Gastroesophageal sphincter (tissue), 4 donors: Measurements from ENCODE around the gene ETS1. TPM values are rescaled to one million over a fixed set of nuclear protein-coding genes. Genes with fewer than 3 reads are reported as not detected.

ENCODE experiments used
- ATAC-seq: fragments of 150-250 bp; one replicate; pipeline ENCODE4 v1.9.1; 2016; ENCODE audit warnings: mild to moderate bottlenecking, moderate library complexity
- H3K27ac ChIP-seq, 4 donors: fragments of 200-600 bp; sonication (generic) in 3 of 4; 1 replicate in 3 of 4; 2 replicates in 1 of 4; pipeline ENCODE4 v1.5.1; 2016 to 2019
- H3K27me3 ChIP-seq: fragments of 200-600 bp; sonication (generic); one replicate; pipeline ENCODE4 v1.5.1; 2019
- H3K36me3 ChIP-seq, 2 donors: fragments of 200-600 bp; sonication (generic); one replicate each; pipeline ENCODE4 v1.5.1; 2019; ENCODE audit warnings: control low read depth in 1 of 2
- H3K4me1 ChIP-seq, 3 donors: fragments of 200-600 bp; sonication (generic); 1 replicate in 2 of 3; 2 replicates in 1 of 3; pipeline ENCODE4 v1.5.1; 2016 to 2019; ENCODE audit warnings: control low read depth in 2 of 3
- H3K4me3 ChIP-seq, 2 donors: fragments of 200-600 bp; sonication (generic); one replicate each; pipeline ENCODE4 v1.5.1; 2019; ENCODE audit warnings: mild to moderate bottlenecking in 1 of 2, moderate library complexity in 1 of 2
- H3K9me3 ChIP-seq, 3 donors: fragments of 200-600 bp; sonication (generic); one replicate each; pipeline ENCODE4 v1.5.1; 2017 to 2019; ENCODE audit warnings: control low read depth in 2 of 3
- CTCF ChIP-seq, 4 experiments: fragments of 200-600 bp in 2 of 4; fragments of 450-650 bp in 2 of 4; sonication (generic) in 1 of 4; IDR thresholded peaks; one replicate each; pipeline ENCODE4 v1.5.1; 2017 to 2019; ENCODE audit warnings: antibody characterized with exemption in 4 of 4, mild to moderate bottlenecking in 2 of 4, moderate library complexity in 2 of 4
- EP300 ChIP-seq: sonication (generic); formaldehyde crosslinking; IDR thresholded peaks from one replicate; pipeline ENCODE4 v1.6.1; 2017; ENCODE audit warnings: antibody characterized with exemption, mild to moderate bottlenecking
- POLR2A ChIP-seq, 2 donors: fragments of 450-650 bp; IDR thresholded peaks; one replicate each; pipeline ENCODE4 v1.6.1; 2017; ENCODE audit warnings: antibody characterized with exemption in 2 of 2, mild to moderate bottlenecking in 2 of 2, moderate library complexity in 1 of 2
- POLR2AphosphoS5 ChIP-seq: sonication (generic); formaldehyde crosslinking; IDR thresholded peaks from one replicate; pipeline ENCODE4 v1.6.1; 2017; ENCODE audit warnings: antibody characterized with exemption
- WGBS, 2 donors: methylation state at CpG; one replicate each; pipeline ENCODE4 v1.1.5; 2018; ENCODE audit warnings: low coverage in 1 of 2; 5-methylcytosine and 5-hydroxymethylcytosine counted together
- total RNA-seq, 4 donors: library from RNA; depleted of rRNA; stranded (reverse); fragments of >200 nt; gene quantifications; one replicate each; pipeline ENCODE4 v1.1.0, GENCODE V29; 2016

Gene ETS1
- total RNA-seq, 4 donors from 2014 or later: 32.2 to 65.2 (median 51.0) TPM

GRCh38 chr11:128592454-128592853 is 5.1 kb upstream of the ETS1 start:
- Histone ChIP-seq H3K4me3 (no peak overlapping the region), H3K4me1 (no peaks in the 10 kb centered on the region), H3K36me3 (no peaks in the 10 kb centered on the region), H3K27ac (no peak overlapping the region), H3K9me3 (no peaks in the 10 kb centered on the region), H3K27me3 (peaks cover 10% of the 10 kb centered on the region)
- TF ChIP-seq EP300: no peak
- TF ChIP-seq POLR2A (IDR thresholded peaks at IDR 0.05): no peak
- TF ChIP-seq CTCF (IDR thresholded peaks at IDR 0.05): no peak
- no peak for TF ChIP-seq POLR2AphosphoS5
- ATAC-seq: no peak
- WGBS, 2 donors: 74 to 88% methylated on average over 3 to 7 of the region's 7 CpGs

DNA sequence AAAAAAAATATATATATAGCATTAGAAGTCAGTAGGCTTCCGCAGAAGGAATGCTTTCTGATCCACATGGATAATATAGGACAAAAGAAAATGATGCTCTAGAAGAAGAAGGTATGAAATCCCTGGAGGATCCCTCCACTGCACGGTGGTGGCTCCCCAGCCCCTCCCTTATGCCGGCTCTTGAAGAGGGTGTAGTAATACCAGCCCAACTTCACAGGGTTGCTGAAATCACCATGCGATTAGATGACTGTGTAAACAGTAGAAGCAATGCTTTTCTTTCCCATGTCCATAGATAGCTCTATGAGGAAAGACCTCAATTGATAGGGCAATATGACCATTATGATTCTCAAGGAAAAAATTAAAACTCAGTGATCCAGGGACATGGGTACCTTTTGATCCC is 3.2 kb upstream of the ETS1 start:
- TF ChIP-seq POLR2AphosphoS5 (no peak), EP300 (no peak), CTCF (IDR thresholded peaks at IDR 0.05) (no peak), POLR2A (IDR thresholded peaks at IDR 0.05) (no peak)
- Histone ChIP-seq H3K27ac (no peak overlapping the region), H3K9me3 (no peaks in the 10 kb centered on the region), H3K4me3 (no peak overlapping the region), H3K4me1 (no peaks in the 10 kb centered on the region), H3K36me3 (no peaks in the 10 kb centered on the region), H3K27me3 (peaks cover 15% of the 10 kb centered on the region)
- WGBS, 2 donors: 70 to 76% methylated on average over 3 to 4 of the region's 4 CpGs
- no peak for ATAC-seq

DNA sequence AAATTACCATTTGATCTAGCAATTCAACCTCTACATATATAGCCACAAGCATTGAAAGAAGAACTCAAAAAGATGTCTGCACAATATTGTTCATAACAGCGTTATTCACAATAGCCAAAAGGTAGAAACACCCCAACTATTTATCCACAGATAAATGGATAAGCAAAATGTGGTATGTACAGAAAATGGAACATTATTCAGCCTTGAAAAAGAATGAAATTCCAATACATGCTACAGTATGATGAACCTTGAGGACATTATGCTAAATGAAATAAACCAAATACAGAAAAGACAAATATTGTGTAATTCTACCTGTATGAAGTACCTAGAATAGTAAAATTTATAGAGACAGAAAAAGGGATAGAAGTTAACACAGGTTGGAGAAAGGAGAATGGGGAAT is 2.6 kb upstream of the ETS1 start:
- Histone ChIP-seq H3K9me3 (no peaks in the 10 kb centered on the region), H3K27ac (no peak overlapping the region), H3K27me3 (peaks cover 20% of the 10 kb centered on the region), H3K4me1 (no peaks in the 10 kb centered on the region), H3K36me3 (no peaks in the 10 kb centered on the region), H3K4me3 (no peak overlapping the region)
- WGBS, 2 donors: 86 to 100% methylated on average over 1 of the region's 1 CpG
- no peak for ATAC-seq
- TF ChIP-seq POLR2AphosphoS5 (no peak), CTCF (IDR thresholded peaks at IDR 0.05) (no peak), POLR2A (IDR thresholded peaks at IDR 0.05) (no peak), EP300 (no peak)

GRCh38 chr11:128588093-128588492 is 735 bp upstream of the ETS1 start:
- peaks cover 31% of the 10 kb centered on the region for H3K27me3 ChIP-seq
- ATAC-seq: no peak
- peaks cover 0 to 2% (median 0%) of the 10 kb centered on the region in 3 donors for H3K4me1 ChIP-seq
- WGBS, 2 donors: 50% methylated on average over 1 of the region's 1 CpG
- H3K27ac ChIP-seq: no peak overlapping the region
- H3K4me3 ChIP-seq: no peak overlapping the region
- TF ChIP-seq POLR2AphosphoS5: no peak
- TF ChIP-seq EP300: no peak
- no peak for TF ChIP-seq CTCF (IDR thresholded peaks at IDR 0.05)
- no peak for TF ChIP-seq POLR2A (IDR thresholded peaks at IDR 0.05)
- no peaks in the 10 kb centered on the region for H3K9me3 ChIP-seq
- no peaks in the 10 kb centered on the region for H3K36me3 ChIP-seq

DNA sequence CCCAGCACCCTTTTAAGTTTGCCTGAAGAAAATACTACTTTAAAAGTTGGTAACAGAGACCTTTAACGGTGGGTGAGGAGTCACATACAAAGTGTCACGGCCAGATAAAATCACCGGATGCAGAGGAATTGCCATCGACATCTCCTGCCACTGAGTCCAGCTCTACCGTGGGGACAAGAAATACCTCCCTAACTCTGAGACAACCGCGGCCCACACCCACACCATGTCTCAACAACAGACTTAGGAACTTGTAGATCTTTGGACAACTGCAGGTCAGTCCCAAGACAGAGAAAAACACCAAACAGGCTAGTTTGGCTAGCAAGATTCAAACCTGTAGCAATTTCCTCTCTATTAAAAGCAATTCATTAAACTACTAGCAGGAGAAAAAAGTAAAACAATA is 669 bp downstream of the ETS1 start:
- no peaks in the 10 kb centered on the region for H3K9me3 ChIP-seq
- TF ChIP-seq EP300 (no peak), POLR2AphosphoS5 (no peak), CTCF (IDR thresholded peaks at IDR 0.05) (no peak), POLR2A (IDR thresholded peaks at IDR 0.05) (no peak)
- 74% methylated on average over 5 of the region's 7 CpGs; no CpG with 5 or more reads in 1 of the 2 donors for WGBS, 2 donors
- peaks cover 31% of the 10 kb centered on the region for H3K27me3 ChIP-seq
- peaks cover 0 to 7% (median 0%) of the 10 kb centered on the region in 3 donors for H3K4me1 ChIP-seq
- H3K36me3 ChIP-seq: no peaks in the 10 kb centered on the region
- ATAC-seq: no peak
- H3K27ac ChIP-seq: peak overlapping the region in 2 of 4 donors; percentile 9 to 19
- peak overlapping the region in 1 of 2 donors; percentile 15 for H3K4me3 ChIP-seq
